Activated B cell treated with CpG ODN at 0.5 μM for 24 hours (primary cell): ENCODE measurements around the gene CDH12. TPM values are rescaled to one million over a fixed set of nuclear protein-coding genes. Genes with fewer than 3 reads are reported as not detected.

ENCODE experiments used
- ATAC-seq: fragments of 200-7000 bp; cut with Tn5 transposase; one replicate; pipeline ENCODE4 v1.10.0; 2021; ENCODE audit warnings: low read depth, mild to moderate bottlenecking, moderate library complexity
- CTCF ChIA-PET: fragments of 350-600 bp; sonication (Branson Sonifier 250); formaldehyde crosslinking; loops from one replicate; lab custom pipeline; 2021; ENCODE audit warnings: antibody characterized with exemption; lab: Charles Lee
- POLR2A ChIA-PET: fragments of 350-600 bp; sonication (Branson Sonifier 250); formaldehyde crosslinking; loops from one replicate; lab custom pipeline; 2021; ENCODE audit warnings: antibody characterized with exemption; lab: Charles Lee
- DNase-seq: peaks from one replicate; pipeline ENCODE4 v3.0.0; 2022
- H3K27ac Mint-ChIP-seq: one replicate; pipeline ENCODE4 v1.8.0; 2020; ENCODE audit warnings: mixed read lengths
- H3K27me3 Mint-ChIP-seq: one replicate; pipeline ENCODE4 v1.8.0; 2021; ENCODE audit warnings: mixed read lengths
- H3K36me3 Mint-ChIP-seq: one replicate; pipeline ENCODE4 v1.8.0; 2021; ENCODE audit warnings: low read depth, mixed read lengths
- H3K4me1 Mint-ChIP-seq: one replicate; pipeline ENCODE4 v1.8.0; 2021; ENCODE audit warnings: mixed read lengths
- H3K4me3 Mint-ChIP-seq: one replicate; pipeline ENCODE4 v1.8.0; 2020; ENCODE audit warnings: mild to moderate bottlenecking, mixed read lengths
- H3K9me3 Mint-ChIP-seq: one replicate; pipeline ENCODE4 v1.8.0; 2020; ENCODE audit warnings: mixed read lengths
- intact Hi-C: fragments of 100-400 bp; cut with micrococcal nuclease; formaldehyde crosslinking; loops from one replicate; pipeline ENCODE4 v1.15.1; 2024
- total RNA-seq: library from RNA; stranded (reverse); gene quantifications from 2 replicates; pipeline ENCODE4 v1.2.3, GENCODE V29; 2022
- TF ChIP-seq, protein P1 (sequence below): fragments of 200-600 bp; IDR thresholded peaks from one replicate; pipeline ENCODE4 v1.8.0; 2022; ENCODE audit warnings: antibody characterized with exemption, mild to moderate bottlenecking

CDH12 gene
- total RNA-seq, 1 donor from 2014 or later: not detected

DNA sequence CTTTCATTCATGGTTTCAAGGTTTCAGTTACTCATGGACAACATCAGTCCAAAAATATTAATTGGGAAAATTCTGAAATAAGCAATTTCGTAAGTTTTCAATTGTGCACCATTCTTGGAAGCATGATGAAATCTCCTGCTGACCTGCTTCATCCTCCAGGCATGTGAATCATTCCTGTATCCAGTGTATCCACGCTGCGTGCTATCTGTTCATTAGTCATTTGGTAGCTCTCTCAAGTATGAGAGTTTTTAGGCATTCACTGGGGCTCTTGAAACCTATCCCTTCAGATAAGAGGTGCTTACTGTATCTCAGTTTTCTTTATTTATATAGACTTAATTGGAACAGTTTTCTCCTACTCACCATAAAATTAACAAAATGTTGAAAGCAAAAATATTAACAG is 293.0 kb downstream of the CDH12 start:
- ChIA-PET CTCF (no interaction called here), POLR2A (no interaction called here)
- H3K4me3 Mint-ChIP-seq: no peak overlapping the region
- H3K36me3 Mint-ChIP-seq: no peaks in the 10 kb centered on the region
- no peaks in the 10 kb centered on the region for H3K9me3 Mint-ChIP-seq
- ATAC-seq: no peak
- DNase-seq: no peak
- TF ChIP-seq, protein P1, sequence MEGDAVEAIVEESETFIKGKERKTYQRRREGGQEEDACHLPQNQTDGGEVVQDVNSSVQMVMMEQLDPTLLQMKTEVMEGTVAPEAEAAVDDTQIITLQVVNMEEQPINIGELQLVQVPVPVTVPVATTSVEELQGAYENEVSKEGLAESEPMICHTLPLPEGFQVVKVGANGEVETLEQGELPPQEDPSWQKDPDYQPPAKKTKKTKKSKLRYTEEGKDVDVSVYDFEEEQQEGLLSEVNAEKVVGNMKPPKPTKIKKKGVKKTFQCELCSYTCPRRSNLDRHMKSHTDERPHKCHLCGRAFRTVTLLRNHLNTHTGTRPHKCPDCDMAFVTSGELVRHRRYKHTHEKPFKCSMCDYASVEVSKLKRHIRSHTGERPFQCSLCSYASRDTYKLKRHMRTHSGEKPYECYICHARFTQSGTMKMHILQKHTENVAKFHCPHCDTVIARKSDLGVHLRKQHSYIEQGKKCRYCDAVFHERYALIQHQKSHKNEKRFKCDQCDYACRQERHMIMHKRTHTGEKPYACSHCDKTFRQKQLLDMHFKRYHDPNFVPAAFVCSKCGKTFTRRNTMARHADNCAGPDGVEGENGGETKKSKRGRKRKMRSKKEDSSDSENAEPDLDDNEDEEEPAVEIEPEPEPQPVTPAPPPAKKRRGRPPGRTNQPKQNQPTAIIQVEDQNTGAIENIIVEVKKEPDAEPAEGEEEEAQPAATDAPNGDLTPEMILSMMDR: no peak
- H3K4me1 Mint-ChIP-seq: no peaks in the 10 kb centered on the region
- intact Hi-C loops: no loop called here
- H3K27me3 Mint-ChIP-seq: no peaks in the 10 kb centered on the region
- H3K27ac Mint-ChIP-seq: no peak overlapping the region

DNA sequence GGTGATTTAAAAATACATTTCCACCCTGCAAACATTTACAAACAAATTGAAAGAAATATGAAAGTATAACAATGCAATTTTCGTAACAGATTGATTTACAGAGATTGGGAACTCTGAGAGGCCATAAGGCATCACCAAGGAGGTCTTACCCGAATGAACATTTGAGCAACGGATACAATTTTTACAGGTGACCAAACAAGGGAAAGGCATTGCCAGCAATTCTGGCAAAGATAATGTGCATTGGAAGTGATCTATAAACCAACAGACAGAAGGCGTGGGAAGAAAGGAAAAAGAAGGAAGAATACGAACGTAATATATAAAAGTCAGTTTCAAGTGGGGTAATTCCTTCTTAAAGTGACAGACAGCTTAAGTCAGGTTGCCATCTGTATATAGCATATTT is 295.9 kb downstream of the CDH12 start:
- DNase-seq (no peak), ATAC-seq (no peak)
- H3K36me3 Mint-ChIP-seq: no peaks in the 10 kb centered on the region
- no peaks in the 10 kb centered on the region for H3K4me1 Mint-ChIP-seq
- ChIA-PET POLR2A (no interaction called here), CTCF (no interaction called here)
- TF ChIP-seq, protein P1: no peak
- intact Hi-C loops: no loop called here
- H3K4me3 Mint-ChIP-seq: no peak overlapping the region
- no peaks in the 10 kb centered on the region for H3K9me3 Mint-ChIP-seq
- no peak overlapping the region for H3K27ac Mint-ChIP-seq
- H3K27me3 Mint-ChIP-seq: no peaks in the 10 kb centered on the region

DNA sequence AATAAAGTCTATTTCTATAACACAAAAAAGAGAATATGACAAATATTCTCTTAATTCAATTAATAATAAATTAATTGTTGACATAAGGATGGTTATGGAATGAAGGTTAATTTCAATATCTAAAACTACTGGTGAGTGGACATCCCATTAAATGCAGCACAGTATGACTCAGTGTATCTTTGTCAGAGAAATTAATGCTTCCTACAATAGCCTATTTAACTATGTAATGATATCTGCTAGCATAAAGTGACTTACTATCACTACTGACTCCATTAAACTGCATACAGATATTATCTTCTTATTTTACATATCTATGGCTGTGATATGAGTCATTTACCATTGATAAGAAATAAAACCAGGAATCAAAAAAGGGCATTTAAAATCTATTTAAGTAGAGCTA is 298.7 kb downstream of the CDH12 start:
- Mint-ChIP-seq H3K4me1 (no peaks in the 10 kb centered on the region), H3K9me3 (no peaks in the 10 kb centered on the region), H3K4me3 (no peak overlapping the region), H3K36me3 (no peaks in the 10 kb centered on the region), H3K27me3 (no peaks in the 10 kb centered on the region), H3K27ac (no peak overlapping the region)
- DNase-seq (no peak), ATAC-seq (no peak)
- POLR2A ChIA-PET: no interaction called here
- intact Hi-C loops: no loop called here
- TF ChIP-seq, protein P1: no peak
- CTCF ChIA-PET: no interaction called here

DNA sequence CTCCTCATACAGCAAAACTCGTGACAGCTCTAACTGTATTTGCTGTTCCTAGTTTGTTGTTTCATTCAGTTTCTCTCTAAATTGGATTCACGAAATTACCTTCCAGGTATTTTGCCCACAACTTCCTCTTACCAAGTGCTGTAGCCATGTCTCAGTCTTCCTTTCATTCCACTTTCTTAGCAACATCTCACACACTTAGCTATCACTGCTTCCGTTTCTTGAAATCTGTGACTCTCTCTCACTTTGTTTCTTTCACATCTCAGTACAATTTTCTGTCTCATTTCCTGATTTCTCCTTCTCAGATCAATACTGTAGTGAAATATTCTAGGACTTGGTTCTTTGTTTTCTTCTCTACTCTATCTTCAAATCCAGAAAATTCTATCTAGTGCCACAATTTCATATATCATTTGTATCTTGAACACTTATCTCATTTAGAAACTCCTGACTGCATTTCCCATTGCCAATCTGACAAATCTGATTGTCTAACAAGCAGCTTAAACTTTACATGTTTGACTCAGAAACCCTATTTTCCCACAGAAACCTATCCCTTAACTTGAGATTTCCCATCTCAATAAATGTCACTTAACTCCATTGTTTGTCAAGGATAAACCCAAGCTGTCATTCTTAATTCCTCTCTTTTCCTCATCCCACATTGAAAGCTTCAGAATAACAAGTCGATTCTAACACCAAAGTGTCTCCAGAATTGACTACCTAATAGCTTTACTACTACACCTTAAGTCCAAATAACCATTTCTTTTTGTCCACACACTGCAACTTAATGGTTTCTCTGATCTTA is 303.1 kb downstream of the CDH12 start:
- TF ChIP-seq, protein P1: no peak
- DNase-seq: no peak
- ChIA-PET CTCF (no interaction called here), POLR2A (no interaction called here)
- no peaks in the 10 kb centered on the region for H3K9me3 Mint-ChIP-seq
- no peak for ATAC-seq
- H3K27me3 Mint-ChIP-seq: no peaks in the 10 kb centered on the region
- no peaks in the 10 kb centered on the region for H3K36me3 Mint-ChIP-seq
- H3K27ac Mint-ChIP-seq: no peak overlapping the region
- intact Hi-C loops: no loop called here
- no peaks in the 10 kb centered on the region for H3K4me1 Mint-ChIP-seq
- H3K4me3 Mint-ChIP-seq: no peak overlapping the region

DNA sequence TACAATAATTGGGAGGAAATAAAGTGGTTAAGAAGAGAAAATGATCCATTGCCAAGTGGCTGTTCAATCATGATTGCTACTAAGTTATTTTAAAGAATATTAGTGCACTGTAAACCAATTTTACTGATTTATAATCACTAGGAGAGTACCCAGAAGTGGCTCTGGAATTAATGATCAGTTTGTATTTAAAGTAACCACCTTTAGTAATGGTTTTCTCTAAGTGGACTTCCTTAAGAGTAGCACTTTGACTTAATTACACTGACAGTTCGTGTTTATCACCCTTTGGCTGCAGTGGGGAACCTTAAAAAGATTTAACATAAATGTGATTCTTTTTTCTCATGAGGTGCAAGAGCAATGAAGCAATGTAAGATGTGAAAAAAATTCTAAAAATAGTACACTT is 310.8 kb downstream of the CDH12 start:
- CTCF ChIA-PET: no interaction called here

More for the DNA sequence above, 310.8 kb downstream of the CDH12 start:
- ATAC-seq: no peak
- Mint-ChIP-seq H3K4me3 (no peak overlapping the region), H3K27ac (no peak overlapping the region), H3K27me3 (no peaks in the 10 kb centered on the region), H3K36me3 (no peaks in the 10 kb centered on the region), H3K4me1 (no peaks in the 10 kb centered on the region), H3K9me3 (peaks cover 2% of the 10 kb centered on the region)
- intact Hi-C loops: no loop called here
- TF ChIP-seq, protein P1: no peak
- DNase-seq: no peak
- POLR2A ChIA-PET: no interaction called here
